SJCRH30 (cell line): ENCODE measurements around the gene PIM3. TPM values are rescaled to one million over a fixed set of nuclear protein-coding genes. Genes with fewer than 3 reads are reported as not detected.
A peak's percentile ranks its signal among the peaks of the same experiment; 100 is the strongest.

ENCODE experiments used
- DNase-seq, 2 experiments: peaks; one replicate each; pipeline ENCODE4 v3.0.0-alpha.2; 2015 to 2020
- H3K27ac ChIP-seq: fragments of 250-450 bp; sonication (Bioruptor Pico); 2 replicates; pipeline ENCODE4 v1.5.1; 2020; ENCODE audit warnings: mild to moderate bottlenecking, moderate library complexity
- H3K27me3 ChIP-seq: fragments of 250-450 bp; sonication (Bioruptor Pico); 2 replicates; pipeline ENCODE4 v1.5.1; 2020; ENCODE audit warnings: mild to moderate bottlenecking, moderate library complexity
- H3K36me3 ChIP-seq: fragments of 250-450 bp; sonication (Bioruptor Pico); 2 replicates; pipeline ENCODE4 v1.5.1; 2020; ENCODE audit warnings: mild to moderate bottlenecking, moderate library complexity
- H3K4me1 ChIP-seq: fragments of 250-450 bp; sonication (Bioruptor Pico); 2 replicates; pipeline ENCODE4 v1.5.1; 2020; ENCODE audit warnings: mild to moderate bottlenecking, moderate library complexity
- H3K4me3 ChIP-seq: fragments of 250-450 bp; sonication (Bioruptor Pico); 2 replicates; pipeline ENCODE4 v1.5.1; 2020; ENCODE audit warnings: mild to moderate bottlenecking, moderate library complexity
- H3K9me3 ChIP-seq: fragments of 250-450 bp; sonication (Bioruptor Pico); replicated peaks from 2 replicates; pipeline ENCODE4 v1.5.1; 2020; ENCODE audit warnings: mild to moderate bottlenecking, moderate library complexity
- total RNA-seq: library from RNA; depleted of rRNA; stranded (reverse); fragments of >200 nt; shearing (Covaris generic); gene quantifications from 2 replicates; pipeline ENCODE4 v1.2.3, GENCODE V29; 2014

Gene PIM3
- total RNA-seq, 1 experiment from 2014 or later: 51.2 TPM

GRCh38 chr22:49953680-49954344 lies 6.8 kb upstream of the PIM3 start:
- no peaks in the 10 kb centered on the region for H3K27me3 ChIP-seq
- H3K27ac ChIP-seq: no peak overlapping the region
- no peaks in the 10 kb centered on the region for H3K9me3 ChIP-seq
- peaks cover 68% of the 10 kb centered on the region for H3K4me1 ChIP-seq
- no peak overlapping the region for H3K4me3 ChIP-seq
- no peaks in the 10 kb centered on the region for H3K36me3 ChIP-seq
- no peak for DNase-seq

DNA sequence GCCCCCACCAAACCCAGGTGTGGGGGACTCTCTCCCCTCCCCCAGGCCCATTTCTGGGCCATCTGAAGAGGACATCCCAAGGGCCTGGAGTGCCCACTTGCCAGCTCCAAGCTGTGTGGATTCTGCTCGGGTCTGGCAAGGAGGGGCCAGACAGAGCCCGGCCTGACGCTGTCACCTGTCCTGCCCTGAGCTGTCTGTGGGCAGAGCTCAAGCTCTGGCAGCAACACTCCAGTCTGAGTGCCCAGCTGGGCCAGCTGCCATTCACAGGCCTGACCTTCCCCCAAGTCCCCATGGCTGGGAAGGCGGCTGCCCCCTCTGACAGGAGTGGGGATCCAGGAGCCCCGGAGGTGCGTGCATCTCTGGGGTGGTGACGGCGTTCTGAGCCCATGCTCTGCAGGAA lies 6.2 kb upstream of the PIM3 start:
- Histone ChIP-seq H3K27me3 (no peaks in the 10 kb centered on the region), H3K4me3 (no peak overlapping the region), H3K4me1 (peaks cover 65% of the 10 kb centered on the region), H3K36me3 (no peaks in the 10 kb centered on the region), H3K27ac (no peak overlapping the region), H3K9me3 (no peaks in the 10 kb centered on the region)
- DNase-seq: no peak

DNA sequence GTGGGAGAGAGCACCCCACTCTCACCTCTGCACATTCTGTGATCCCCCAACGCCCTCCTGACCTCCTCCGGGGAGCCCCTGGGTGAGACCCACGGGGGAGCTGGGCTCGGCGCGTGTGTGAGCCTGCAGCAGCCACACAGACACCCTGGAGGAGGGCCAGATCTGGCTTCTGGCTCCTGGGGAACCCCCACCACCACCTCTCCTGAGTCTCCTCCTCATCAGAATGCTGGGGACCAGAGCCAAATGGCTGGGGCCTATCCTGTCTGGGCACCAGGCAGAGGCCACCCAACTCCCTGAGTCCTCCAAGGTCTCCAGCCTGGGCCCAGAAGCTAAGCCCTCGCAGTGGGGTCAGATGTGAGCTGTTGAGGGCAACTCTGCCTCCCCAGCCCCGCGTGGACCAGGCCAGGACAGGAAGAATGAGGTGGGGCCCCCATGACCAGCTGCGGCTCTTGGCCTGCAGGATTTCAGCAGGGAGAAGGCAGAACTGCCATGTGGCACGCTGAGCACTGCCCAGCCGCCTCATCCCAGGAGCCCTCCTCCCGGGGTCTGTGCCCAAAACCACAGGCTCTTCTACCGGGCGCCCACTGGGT lies 5.5 kb upstream of the PIM3 start:
- no peak for DNase-seq
- no peaks in the 10 kb centered on the region for H3K9me3 ChIP-seq
- H3K4me3 ChIP-seq: no peak overlapping the region
- no peaks in the 10 kb centered on the region for H3K36me3 ChIP-seq
- peaks cover 62% of the 10 kb centered on the region for H3K4me1 ChIP-seq
- peak overlapping the region; percentile 65 for H3K27ac ChIP-seq
- H3K27me3 ChIP-seq: no peaks in the 10 kb centered on the region

DNA sequence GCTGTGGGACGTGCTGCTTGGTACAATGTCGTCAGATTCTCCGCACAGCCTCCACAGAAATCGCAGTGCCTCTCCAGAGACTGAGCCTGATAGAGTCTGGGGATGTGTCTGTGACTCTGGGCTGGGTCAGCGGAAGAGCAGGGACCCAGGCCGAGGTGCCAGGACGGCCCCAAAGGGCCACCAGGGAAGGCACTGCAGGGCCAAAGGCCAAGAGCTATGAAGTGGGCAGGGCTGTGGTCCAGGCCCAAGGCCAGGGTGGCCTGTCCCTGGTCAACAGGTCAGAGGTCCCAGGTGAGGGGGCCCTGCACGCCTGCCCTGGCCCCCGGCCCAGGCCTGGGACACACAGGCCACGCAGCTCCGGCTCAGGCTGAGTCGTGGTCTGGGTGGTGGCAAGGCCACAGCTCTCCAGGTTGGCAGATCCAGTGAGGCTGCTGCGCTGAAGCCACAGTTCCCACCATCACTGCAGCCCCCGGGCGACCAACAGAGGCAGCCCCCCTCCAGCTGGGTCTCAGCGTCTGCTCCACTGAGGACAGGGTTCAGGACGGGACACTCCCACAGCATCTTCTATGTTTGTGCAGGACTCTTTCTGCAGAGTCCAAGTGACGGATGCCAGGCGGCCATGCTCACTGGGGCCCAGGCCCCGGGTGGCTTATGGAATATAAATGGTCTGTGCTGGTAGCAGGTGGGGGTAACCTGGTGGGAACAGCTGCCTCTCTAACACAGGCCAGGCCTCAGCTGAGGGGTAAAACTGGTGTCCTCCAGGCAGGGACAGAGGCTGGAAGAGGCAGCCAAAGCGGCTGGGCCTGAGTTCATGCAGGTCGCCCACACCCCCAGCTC lies 4.8 kb upstream of the PIM3 start:
- Histone ChIP-seq H3K27ac (peak overlapping the region; percentile 65), H3K4me1 (peaks cover 62% of the 10 kb centered on the region)
- no peak for DNase-seq

DNA sequence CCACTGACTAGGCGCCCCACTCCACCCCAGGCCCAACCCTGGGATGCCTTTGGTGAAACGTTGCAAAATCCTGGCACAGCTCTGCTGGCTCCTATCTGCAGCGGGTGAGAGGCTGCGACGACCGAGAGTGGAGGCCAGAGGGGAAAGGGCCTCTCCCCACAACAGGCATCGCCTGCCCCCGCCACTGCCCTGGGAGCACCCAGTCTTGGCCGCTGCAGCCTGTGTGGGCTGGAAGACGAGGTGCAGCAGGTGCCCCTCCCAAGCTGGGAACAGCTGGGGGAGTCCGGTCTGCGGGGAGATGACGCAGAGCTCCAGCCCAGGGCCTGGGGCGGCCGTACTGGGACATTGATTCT lies 4.2 kb upstream of the PIM3 start:
- Histone ChIP-seq H3K4me3 (no peak overlapping the region), H3K36me3 (no peaks in the 10 kb centered on the region), H3K9me3 (no peaks in the 10 kb centered on the region), H3K27ac (peak overlapping the region; percentile 65), H3K27me3 (no peaks in the 10 kb centered on the region), H3K4me1 (peaks cover 62% of the 10 kb centered on the region)
- DNase-seq: peak; percentile 98

More for the DNA sequence above, 4.8 kb upstream of the PIM3 start:
- Histone ChIP-seq H3K4me3 (no peak overlapping the region), H3K27me3 (no peaks in the 10 kb centered on the region), H3K36me3 (no peaks in the 10 kb centered on the region), H3K9me3 (no peaks in the 10 kb centered on the region)

DNA sequence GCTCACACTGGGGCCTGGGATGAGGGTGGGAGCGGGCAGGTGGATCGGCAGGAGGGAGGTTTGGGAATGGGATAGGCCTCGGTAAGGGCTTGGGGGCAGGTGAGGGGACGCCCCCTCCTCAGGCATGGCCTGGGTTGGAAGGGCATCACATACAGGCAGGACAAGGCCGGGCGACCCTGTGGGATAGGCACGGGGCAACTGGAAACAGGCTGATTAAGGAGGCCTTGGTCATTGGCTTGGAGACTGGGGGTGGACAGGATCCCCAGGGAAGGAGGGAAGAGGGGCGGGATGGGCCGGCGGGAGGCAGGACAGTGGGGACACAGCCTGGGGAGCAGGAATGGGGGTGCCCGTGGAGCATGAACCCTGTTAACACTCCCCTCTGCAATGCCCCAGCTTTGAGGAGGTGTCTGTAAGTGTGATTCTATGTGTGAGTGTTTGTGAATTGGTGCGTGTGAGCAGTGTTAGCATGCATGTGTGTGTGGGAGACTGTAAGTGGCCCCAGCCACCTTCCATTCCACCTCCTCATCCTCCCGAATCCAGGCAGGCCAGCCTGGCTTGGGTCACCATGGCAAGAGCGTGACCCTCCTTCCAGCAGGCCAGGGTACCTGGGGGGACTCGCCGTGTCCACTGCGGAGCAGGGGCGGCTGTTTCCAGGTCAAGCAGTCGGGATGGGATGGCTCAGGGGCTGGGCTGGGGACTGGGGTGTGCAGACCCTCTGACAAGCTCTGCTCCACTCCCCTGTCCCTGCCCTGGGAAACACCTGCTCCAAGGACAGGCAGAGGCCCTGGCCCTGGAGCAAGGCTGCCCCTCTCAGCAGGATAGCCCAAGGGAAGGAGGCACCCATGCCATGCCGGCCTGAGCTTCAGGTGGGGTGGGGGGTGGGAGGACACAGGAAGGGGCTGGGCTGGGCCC lies 3.4 kb upstream of the PIM3 start:
- peaks cover 4% of the 10 kb centered on the region; the same call in 1 of the 2 replicates for H3K36me3 ChIP-seq
- H3K9me3 ChIP-seq: no peaks in the 10 kb centered on the region
- H3K4me1 ChIP-seq: peaks cover 59% of the 10 kb centered on the region
- no peaks in the 10 kb centered on the region for H3K27me3 ChIP-seq
- peak overlapping the region; percentile 65 for H3K27ac ChIP-seq
- DNase-seq: no peak
- no peak overlapping the region for H3K4me3 ChIP-seq

GRCh38 chr22:49957826-49958365 lies 2.7 kb upstream of the PIM3 start:
- H3K27ac ChIP-seq: no peak overlapping the region
- peaks cover 57% of the 10 kb centered on the region for H3K4me1 ChIP-seq
- no peaks in the 10 kb centered on the region for H3K27me3 ChIP-seq
- no peaks in the 10 kb centered on the region for H3K9me3 ChIP-seq
- DNase-seq: no peak
- H3K4me3 ChIP-seq: no peak overlapping the region
- H3K36me3 ChIP-seq: peaks cover 9% of the 10 kb centered on the region

- Histone ChIP-seq H3K4me3 (no peak overlapping the region), H3K9me3 (no peaks in the 10 kb centered on the region), H3K4me1 (peaks cover 54% of the 10 kb centered on the region), H3K36me3 (peaks cover 15% of the 10 kb centered on the region), H3K27ac (no peak overlapping the region), H3K27me3 (no peaks in the 10 kb centered on the region)
- no peak for DNase-seq
These were observed 2.1 kb upstream of the PIM3 start for GRCh38 chr22:49958366-49958921.

GRCh38 chr22:49958931-49959781 lies 1.4 kb upstream of the PIM3 start:
- Histone ChIP-seq H3K9me3 (no peaks in the 10 kb centered on the region), H3K4me3 (peak overlapping the region; percentile 64), H3K27me3 (no peaks in the 10 kb centered on the region), H3K27ac (no peak overlapping the region; the same call in 1 of the 2 replicates), H3K4me1 (peaks cover 47% of the 10 kb centered on the region), H3K36me3 (peaks cover 21% of the 10 kb centered on the region)
- DNase-seq: no peak

DNA sequence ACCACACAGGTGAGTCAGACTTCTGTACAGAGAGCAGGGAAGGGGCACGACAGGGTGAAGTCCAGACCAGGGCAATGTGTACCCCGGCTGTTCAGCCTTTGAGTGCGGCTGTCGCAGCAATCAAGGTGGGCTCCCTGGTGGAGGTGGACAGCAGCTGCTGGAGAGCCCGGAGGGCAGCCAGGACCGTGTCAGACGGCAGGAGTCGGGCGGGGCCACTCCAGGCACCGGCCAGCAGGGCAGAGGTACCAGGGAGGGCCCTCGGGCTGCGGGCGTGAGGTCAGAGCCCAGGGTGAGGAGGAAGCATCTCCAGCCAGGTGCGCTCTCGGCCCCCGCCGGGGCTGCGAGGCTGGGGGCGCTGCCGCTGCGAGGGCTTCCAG lies 802 bp upstream of the PIM3 start:
- H3K27me3 ChIP-seq: no peaks in the 10 kb centered on the region
- H3K27ac ChIP-seq: peak overlapping the region; percentile 60
- H3K9me3 ChIP-seq: no peaks in the 10 kb centered on the region
- H3K36me3 ChIP-seq: peaks cover 21% of the 10 kb centered on the region
- peak overlapping the region; percentile 64 for H3K4me3 ChIP-seq
- H3K4me1 ChIP-seq: peaks cover 41% of the 10 kb centered on the region
- peak in 1 of 2 experiments; percentile 66 for DNase-seq

DNA sequence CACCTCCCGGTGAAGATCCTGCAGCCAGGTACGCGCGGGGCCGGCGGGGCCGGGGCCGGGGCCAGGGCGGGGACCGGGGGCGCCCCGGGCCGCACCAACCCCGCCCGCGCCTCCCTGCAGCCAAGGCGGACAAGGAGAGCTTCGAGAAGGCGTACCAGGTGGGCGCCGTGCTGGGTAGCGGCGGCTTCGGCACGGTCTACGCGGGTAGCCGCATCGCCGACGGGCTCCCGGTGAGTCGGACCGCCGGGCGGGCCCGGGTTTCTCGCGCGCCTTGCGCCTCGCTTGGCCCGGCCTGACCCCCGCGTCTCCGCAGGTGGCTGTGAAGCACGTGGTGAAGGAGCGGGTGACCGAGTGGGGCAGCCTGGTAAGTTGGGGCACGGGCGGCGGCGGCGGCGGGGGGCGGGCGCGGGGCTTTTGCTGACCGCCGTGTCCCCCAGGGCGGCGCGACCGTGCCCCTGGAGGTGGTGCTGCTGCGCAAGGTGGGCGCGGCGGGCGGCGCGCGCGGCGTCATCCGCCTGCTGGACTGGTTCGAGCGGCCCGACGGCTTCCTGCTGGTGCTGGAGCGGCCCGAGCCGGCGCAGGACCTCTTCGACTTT lies 531 bp downstream of the PIM3 start:
- Histone ChIP-seq H3K4me1 (peaks cover 35% of the 10 kb centered on the region), H3K9me3 (no peaks in the 10 kb centered on the region), H3K36me3 (peaks cover 21% of the 10 kb centered on the region), H3K27me3 (no peaks in the 10 kb centered on the region), H3K27ac (no peak overlapping the region), H3K4me3 (peak overlapping the region; percentile 64)
- DNase-seq: no peak

- Histone ChIP-seq H3K27me3 (no peaks in the 10 kb centered on the region), H3K27ac (no peak overlapping the region), H3K36me3 (peaks cover 21% of the 10 kb centered on the region), H3K4me3 (peak overlapping the region; percentile 64), H3K9me3 (no peaks in the 10 kb centered on the region), H3K4me1 (peaks cover 36% of the 10 kb centered on the region)
- peak in 1 of 2 experiments; percentile 17 for DNase-seq
These were observed 1.0 kb downstream of the PIM3 start for GRCh38 chr22:49961601-49962011.
